PC-3 (cell line): ENCODE data around the gene SVOP. TPM values are rescaled to one million over a fixed set of nuclear protein-coding genes. Genes with fewer than 3 reads are reported as not detected.
"Not testable (repeated sequence)": the region's sequence is repeated elsewhere in the genome, so short reads cannot be mapped to it uniquely, and the experiment has no call there.

ENCODE experiments used
- ATAC-seq: fragments of 200-7000 bp; cut with Tn5 transposase; 2 replicates; pipeline ENCODE4 v1.9.1; 2020; ENCODE audit warnings: mild to moderate bottlenecking, moderate library complexity
- BruUV-seq: library from RNA; stranded (reverse); fragments of 400-500 nt; replicated peaks from 2 replicates; lab custom pipeline; 2021; lab: Mats Ljungman, UMichigan
- CTCF ChIA-PET: fragments of 300-600 bp; sonication (Branson Sonifier 250); formaldehyde crosslinking; loops from one replicate; lab custom pipeline; 2022; ENCODE audit warnings: antibody characterized with exemption; lab: Charles Lee
- POLR2A ChIA-PET: fragments of 300-600 bp; sonication (Branson Sonifier 250); formaldehyde crosslinking; loops from one replicate; lab custom pipeline; 2022; ENCODE audit warnings: antibody characterized with exemption; ENCODE audit not compliant: unreplicated experiment; lab: Charles Lee
- DNase-seq: peaks from one replicate; pipeline ENCODE4 v3.0.0-alpha.2; 2015
- H2AFZ ChIP-seq: fragments of 300-600 bp; sonication (generic); 2 replicates; pipeline ENCODE4 v1.6.0; 2016; ENCODE audit warnings: antibody characterized with exemption, low read length
- H3F3A ChIP-seq: fragments of 300-600 bp; sonication (generic); one replicate; pipeline ENCODE4 v1.6.0; 2017; ENCODE audit warnings: antibody characterized with exemption, low read length, control low read depth, mild to moderate bottlenecking; ENCODE audit not compliant: unreplicated experiment
- H3K27ac ChIP-seq: fragments of 300-600 bp; sonication (generic); 2 replicates; pipeline ENCODE4 v1.5.1; 2016; ENCODE audit warnings: mild to moderate bottlenecking, low read length
- H3K27me3 ChIP-seq: fragments of 300-600 bp; sonication (generic); 2 replicates; pipeline ENCODE4 v1.6.1; 2016; ENCODE audit warnings: low read length, mixed read lengths
- H3K36me3 ChIP-seq: fragments of 300-600 bp; sonication (generic); 2 replicates; pipeline ENCODE4 v1.6.1; 2016; ENCODE audit warnings: low read depth, mixed run types, low read length, mixed read lengths
- H3K4me1 ChIP-seq: fragments of 300-600 bp; sonication (generic); 2 replicates; pipeline ENCODE4 v1.5.1; 2016; ENCODE audit warnings: low read length; ENCODE audit not compliant: insufficient read depth
- H3K4me2 ChIP-seq: fragments of 300-600 bp; sonication (generic); 2 replicates; pipeline ENCODE4 v1.6.0; 2016; ENCODE audit warnings: low read length
- H3K4me3 ChIP-seq: fragments of 300-600 bp; sonication (generic); 2 replicates; pipeline ENCODE4 v1.5.1; 2016; ENCODE audit warnings: mild to moderate bottlenecking, low read length, mixed read lengths
- H3K79me2 ChIP-seq: fragments of 300-600 bp; sonication (generic); 2 replicates; pipeline ENCODE4 v1.6.1; 2017; ENCODE audit warnings: low read length, mixed read lengths
- H3K9ac ChIP-seq: fragments of 300-600 bp; sonication (generic); 2 replicates; pipeline ENCODE4 v1.6.0; 2016; ENCODE audit warnings: mild to moderate bottlenecking, low read length
- H3K9me2 ChIP-seq: fragments of 300-600 bp; sonication (generic); replicated peaks from 2 replicates; pipeline ENCODE4 v1.6.1; 2016; ENCODE audit warnings: mixed run types, low read length, mixed read lengths
- H3K9me3 ChIP-seq: fragments of 300-600 bp; sonication (generic); 2 replicates; pipeline ENCODE4 v1.6.1; 2016; ENCODE audit warnings: low read length, mixed read lengths
- H4K20me1 ChIP-seq: fragments of 300-600 bp; sonication (generic); 2 replicates; pipeline ENCODE4 v1.6.1; 2016; ENCODE audit warnings: low read length, mixed read lengths
- CTCF ChIP-seq: fragments of 300-600 bp; sonication (generic); conservative IDR thresholded peaks from 2 replicates; pipeline ENCODE4 v1.5.1; 2017; ENCODE audit warnings: antibody characterized with exemption, low read depth, mild to moderate bottlenecking, low read length
- EZH2 ChIP-seq: fragments of 300-600 bp; sonication (generic); IDR thresholded peaks from one replicate; pipeline ENCODE4 v1.6.1; 2017; ENCODE audit warnings: antibody characterized with exemption, mild to moderate bottlenecking, low read length; ENCODE audit not compliant: unreplicated experiment
- EZH2phosphoT487 ChIP-seq: fragments of 300-600 bp; sonication (generic); IDR thresholded peaks from 2 replicates; pipeline ENCODE4 v1.6.1; 2018; ENCODE audit warnings: mild to moderate bottlenecking, antibody characterized with exemption, low read length, borderline replicate concordance
- intact Hi-C: fragments of 100-400 bp; cut with micrococcal nuclease; formaldehyde crosslinking; loops from 2 replicates; pipeline ENCODE4 v1.9.0; 2023
- total RNA-seq: library from RNA; depleted of rRNA; stranded (reverse); fragments of >200 nt; gene quantifications from 2 replicates; pipeline ENCODE4 v1.2.3, GENCODE V29; 2014

The SVOP gene
- total RNA-seq, 1 experiment from 2014 or later: not detected

GRCh38 chr12:109052414-109053323 lies 31.8 kb upstream of the SVOP start, which contains the start of gene USP30:
USP30 (plus strand) TSS chr12:109052576; CDS start chr12:109052679, 103 bp downstream.
- H2AFZ ChIP-seq: peak within 1 kb of the TSS; percentile 99
- H3K4me2 ChIP-seq: peak within 1 kb of the TSS; percentile 91
- peak within 1 kb of the TSS; percentile 87 for H3K9ac ChIP-seq
- peak; percentile 86 for DNase-seq
- no peaks in the 10 kb centered on the region for H3K9me3 ChIP-seq
- H3K36me3 ChIP-seq: 0 out of 2 replicates have a peak, but pooled peaks cover under 1% of the 10 kb centered on the region
- ChIA-PET CTCF (interaction anchor here (1.0 kb wide), 1 partner anchor 40 kb away, joined by 3 read pairs; no protein-coding TSS in a partner anchor), POLR2A (interaction anchor here (0.6 kb wide), 1 partner anchor 711 kb away, joined by 3 read pairs; no protein-coding TSS in a partner anchor)
- no peaks in the 10 kb centered on the region for H3F3A ChIP-seq
- H3K4me3 ChIP-seq: peak within 1 kb of the TSS; percentile 96
- TF ChIP-seq EZH2: no peak
- no peak for TF ChIP-seq EZH2phosphoT487
- TF ChIP-seq CTCF: no peak
- H3K4me1 ChIP-seq: peaks cover 16% of the 10 kb centered on the region
- BruUV-seq: TSS peak; percentile 44
- H3K27me3 ChIP-seq: no peaks in the 10 kb centered on the region
- H3K9me2 ChIP-seq: no peaks in the 10 kb centered on the region
- H4K20me1 ChIP-seq: no peaks in the 10 kb centered on the region
- ATAC-seq: peak; percentile 91
- H3K27ac ChIP-seq: no peak within 1 kb of the TSS
- intact Hi-C loops: loop anchor here (2.0 kb wide), 1 partner anchor 40 kb away; the partner anchor contains the start of gene ALKBH2
- H3K79me2 ChIP-seq: peaks cover 13% of the 10 kb centered on the region; the same call in 1 of the 2 replicates

- Histone ChIP-seq H3K4me3 (peak overlapping the region; percentile 96), H3K79me2 (peaks cover 13% of the 10 kb centered on the region; the same call in 1 of the 2 replicates), H3K4me2 (peak overlapping the region; percentile 91), H2AFZ (peak overlapping the region; percentile 99), H3K36me3 (no peaks in the 10 kb centered on the region), H3K9me2 (no peaks in the 10 kb centered on the region), H3K9ac (peak overlapping the region; percentile 87), H3F3A (no peaks in the 10 kb centered on the region), H4K20me1 (no peaks in the 10 kb centered on the region), H3K4me1 (peaks cover 20% of the 10 kb centered on the region), H3K9me3 (no peaks in the 10 kb centered on the region), H3K27me3 (no peaks in the 10 kb centered on the region), H3K27ac (no peak overlapping the region)
- CTCF ChIA-PET: interaction anchor here (1.0 kb wide), 1 partner anchor 41 kb away, joined by 3 read pairs; no protein-coding TSS in a partner anchor
- TSS peak; percentile 97 for BruUV-seq
- POLR2A ChIA-PET: interaction anchor here (0.6 kb wide), 1 partner anchor 711 kb away, joined by 3 read pairs; no protein-coding TSS in a partner anchor
- intact Hi-C loops: loop anchor here (2.0 kb wide), 1 partner anchor 41 kb away; the partner anchor contains the start of gene ALKBH2
- no peak; the same call in 1 of the 2 replicates for ATAC-seq
- DNase-seq: no peak
- TF ChIP-seq CTCF (no peak), EZH2phosphoT487 (no peak), EZH2 (no peak)
Observed at GRCh38 chr12:109052097-109052413, 31.2 kb upstream of the SVOP start.

- BruUV-seq, DNase-seq, CTCF ChIA-PET, ATAC-seq, POLR2A ChIA-PET, H3K36me3 ChIP-seq, H3K4me2 ChIP-seq, H2AFZ ChIP-seq, intact Hi-C loops, H3K4me3 ChIP-seq, H4K20me1 ChIP-seq, H3F3A ChIP-seq, H3K9ac ChIP-seq, H3K27me3 ChIP-seq, H3K9me3 ChIP-seq, H3K9me2 ChIP-seq, H3K27ac ChIP-seq: not testable (repeated sequence)
- H3K79me2 ChIP-seq: peaks cover 13% of the 10 kb centered on the region; the same call in 1 of the 2 replicates
- H3K4me1 ChIP-seq: peaks cover 25% of the 10 kb centered on the region
Observed at GRCh38 chr12:109049794-109050193, 28.9 kb upstream of the SVOP start.

GRCh38 chr12:109048706-109049105 lies 27.8 kb upstream of the SVOP start:
- Histone ChIP-seq H3K27me3 (peaks cover 16% of the 10 kb centered on the region), H3K79me2 (peaks cover 11% of the 10 kb centered on the region; the same call in 1 of the 2 replicates), H3K4me1 (peaks cover 22% of the 10 kb centered on the region)
- DNase-seq, ATAC-seq, POLR2A ChIA-PET, H3F3A ChIP-seq, H3K9me3 ChIP-seq, H3K36me3 ChIP-seq, H3K9ac ChIP-seq, H2AFZ ChIP-seq, intact Hi-C loops, H3K4me3 ChIP-seq, H3K27ac ChIP-seq, CTCF ChIA-PET, H4K20me1 ChIP-seq, H3K9me2 ChIP-seq, BruUV-seq, H3K4me2 ChIP-seq: not testable (repeated sequence)
